Measurements from ENCODE around the gene SGSM2.

Gene SGSM2

GRCh38 chr17:2299136-2299535, 38.2 kb upstream of the SGSM2 start:
- peaks cover 7% of the 10 kb centered on the region for H3K79me2 ChIP-seq (ENCODE audit: control insufficient read depth, insufficient read depth, low read length)
- H2BK5ac ChIP-seq (ENCODE audit: low read length) = no peak overlapping the region
- no peaks in the 10 kb centered on the region for H3K4me1 ChIP-seq (ENCODE audit: control insufficient read depth, low read depth, low read length)
- H3K79me1 ChIP-seq (ENCODE audit: low read length) = peaks cover 29% of the 10 kb centered on the region
- no peak overlapping the region for H3K4ac ChIP-seq (ENCODE audit: low read depth, low read length)
- peaks cover 2% of the 10 kb centered on the region for H3K36me3 ChIP-seq (ENCODE audit: control insufficient read depth, insufficient read depth, low read length)
- no peak overlapping the region for H3K23ac ChIP-seq (ENCODE audit: low read length)
- H3K9ac ChIP-seq (ENCODE audit: low read length) = no peak overlapping the region
- no peak overlapping the region for H2AK5ac ChIP-seq (ENCODE audit: low read length)
- H3K27ac ChIP-seq (ENCODE audit: low read depth, low read length) = no peak overlapping the region
- H2BK120ac ChIP-seq (ENCODE audit: low read depth, low read length) = no peak overlapping the region
- H3K4me3 ChIP-seq (ENCODE audit: low read length) = no peak overlapping the region
- no peak overlapping the region for H3K56ac ChIP-seq (ENCODE audit: low read length)
- H3K27me3 ChIP-seq (ENCODE audit: insufficient read depth, low read length, poor library complexity) = no peaks in the 10 kb centered on the region
- no peak overlapping the region for H3K4me2 ChIP-seq (ENCODE audit: low read length)
- no peak for DNase-seq
- WGBS (ENCODE audit: extremely low coverage, insufficient coverage, low lambda C conversion rate) = no CpG with 5 or more reads among the region's 12 CpGs
- no peak overlapping the region for H4K8ac ChIP-seq (ENCODE audit: low read depth, low read length)
- no peak overlapping the region for H4K5ac ChIP-seq (ENCODE audit: low read length)
- no peak overlapping the region for H2BK15ac ChIP-seq (replicated peaks; ENCODE audit: low read depth)
- no peak overlapping the region for H3K18ac ChIP-seq (ENCODE audit: low read length)

GRCh38 chr17:2299756-2300155, 37.5 kb upstream of the SGSM2 start:
- Histone ChIP-seq H3K36me3 (ENCODE audit: control insufficient read depth, insufficient read depth, low read length) (no peaks in the 10 kb centered on the region), H4K5ac (ENCODE audit: low read length) (no peak overlapping the region), H3K4me2 (ENCODE audit: low read length) (no peak overlapping the region), H2BK5ac (ENCODE audit: low read length) (no peak overlapping the region), H3K79me2 (ENCODE audit: control insufficient read depth, insufficient read depth, low read length) (peaks cover 6% of the 10 kb centered on the region), H3K4me1 (ENCODE audit: control insufficient read depth, low read depth, low read length) (no peaks in the 10 kb centered on the region), H3K18ac (ENCODE audit: low read length) (no peak overlapping the region), H4K8ac (ENCODE audit: low read depth, low read length) (no peak overlapping the region), H3K4ac (ENCODE audit: low read depth, low read length) (no peak overlapping the region), H3K27ac (ENCODE audit: low read depth, low read length) (no peak overlapping the region), H3K27me3 (ENCODE audit: insufficient read depth, low read length, poor library complexity) (no peaks in the 10 kb centered on the region), H3K56ac (ENCODE audit: low read length) (no peak overlapping the region), H3K9ac (ENCODE audit: low read length) (no peak overlapping the region), H3K79me1 (ENCODE audit: low read length) (peaks cover 26% of the 10 kb centered on the region), H2AK5ac (ENCODE audit: low read length) (no peak overlapping the region), H3K23ac (ENCODE audit: low read length) (no peak overlapping the region), H2BK120ac (ENCODE audit: low read depth, low read length) (no peak overlapping the region), H2BK15ac (replicated peaks; ENCODE audit: low read depth) (no peak overlapping the region), H3K4me3 (ENCODE audit: low read length) (no peak overlapping the region)
- WGBS (ENCODE audit: extremely low coverage, insufficient coverage, low lambda C conversion rate) = no CpG with 5 or more reads among the region's 22 CpGs
- DNase-seq = no peak

DNA sequence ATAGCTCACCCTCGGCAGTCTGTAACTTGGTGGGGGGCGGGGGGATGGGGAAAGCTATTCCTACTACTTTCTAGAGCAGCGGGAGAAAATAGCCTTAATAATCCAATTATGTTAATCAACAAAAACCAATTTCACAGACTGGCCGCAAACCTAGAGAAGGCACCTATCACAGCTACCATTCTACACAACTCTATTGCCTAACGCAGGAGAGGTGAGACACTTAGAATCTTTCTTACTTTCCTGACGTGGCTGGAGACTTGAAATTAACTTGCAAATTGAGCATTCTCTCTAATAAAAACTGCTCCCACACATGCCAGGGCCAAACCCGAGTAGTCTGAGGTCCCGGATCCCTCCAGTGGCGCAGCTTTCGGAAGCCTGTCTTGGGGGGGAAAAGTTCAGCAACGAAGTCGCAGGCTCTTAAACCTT, 34.5 kb upstream of the SGSM2 start:
- peaks cover 6% of the 10 kb centered on the region for H3K79me2 ChIP-seq (ENCODE audit: control insufficient read depth, insufficient read depth, low read length)
- H3K4me3 ChIP-seq (ENCODE audit: low read length) = peak overlapping the region; percentile 86
- H2AK5ac ChIP-seq (ENCODE audit: low read length) = no peak overlapping the region
- no CpG with 5 or more reads among the region's 12 CpGs for WGBS (ENCODE audit: extremely low coverage, insufficient coverage, low lambda C conversion rate)
- no peak overlapping the region for H2BK15ac ChIP-seq (replicated peaks; ENCODE audit: low read depth)
- peak overlapping the region; percentile 78 for H2BK5ac ChIP-seq (ENCODE audit: low read length)
- peak overlapping the region; percentile 33 for H2BK120ac ChIP-seq (ENCODE audit: low read depth, low read length)
- peak overlapping the region; percentile 64 for H3K4me2 ChIP-seq (ENCODE audit: low read length)
- H3K23ac ChIP-seq (ENCODE audit: low read length) = no peak overlapping the region
- peak; percentile 51 for DNase-seq
- no peak overlapping the region for H4K8ac ChIP-seq (ENCODE audit: low read depth, low read length)
- H3K9ac ChIP-seq (ENCODE audit: low read length) = peak overlapping the region; percentile 98
- no peaks in the 10 kb centered on the region for H3K36me3 ChIP-seq (ENCODE audit: control insufficient read depth, insufficient read depth, low read length)
- no peak overlapping the region for H4K5ac ChIP-seq (ENCODE audit: low read length)
- H3K27ac ChIP-seq (ENCODE audit: low read depth, low read length) = peak overlapping the region; percentile 99
- H3K4ac ChIP-seq (ENCODE audit: low read depth, low read length) = no peak overlapping the region
- H3K4me1 ChIP-seq (ENCODE audit: control insufficient read depth, low read depth, low read length) = no peaks in the 10 kb centered on the region
- H3K56ac ChIP-seq (ENCODE audit: low read length) = peak overlapping the region; percentile 100
- H3K27me3 ChIP-seq (ENCODE audit: insufficient read depth, low read length, poor library complexity) = no peaks in the 10 kb centered on the region
- peak overlapping the region; percentile 89 for H3K18ac ChIP-seq (ENCODE audit: low read length)
- peaks cover 16% of the 10 kb centered on the region for H3K79me1 ChIP-seq (ENCODE audit: low read length)

- Histone ChIP-seq H2BK15ac (replicated peaks; ENCODE audit: low read depth) (no peak within 1 kb of the TSS), H3K4me1 (ENCODE audit: control insufficient read depth, low read depth, low read length) (no peaks in the 10 kb centered on the region), H3K4ac (ENCODE audit: low read depth, low read length) (peak within 1 kb of the TSS; percentile 74), H4K5ac (ENCODE audit: low read length) (no peak within 1 kb of the TSS), H3K4me3 (ENCODE audit: low read length) (peak within 1 kb of the TSS; percentile 86), H4K8ac (ENCODE audit: low read depth, low read length) (no peak within 1 kb of the TSS), H2BK5ac (ENCODE audit: low read length) (peak within 1 kb of the TSS; percentile 88), H3K27ac (ENCODE audit: low read depth, low read length) (peak within 1 kb of the TSS; percentile 99), H3K36me3 (ENCODE audit: control insufficient read depth, insufficient read depth, low read length) (no peaks in the 10 kb centered on the region), H3K9ac (ENCODE audit: low read length) (peak within 1 kb of the TSS; percentile 98), H2BK120ac (ENCODE audit: low read depth, low read length) (peak within 1 kb of the TSS; percentile 33), H3K79me2 (ENCODE audit: control insufficient read depth, insufficient read depth, low read length) (peaks cover 6% of the 10 kb centered on the region), H3K18ac (ENCODE audit: low read length) (peak within 1 kb of the TSS; percentile 89), H2AK5ac (ENCODE audit: low read length) (no peak within 1 kb of the TSS), H3K23ac (ENCODE audit: low read length) (peak within 1 kb of the TSS; percentile 80), H3K4me2 (ENCODE audit: low read length) (peak within 1 kb of the TSS; percentile 70), H3K56ac (ENCODE audit: low read length) (peak within 1 kb of the TSS; percentile 100), H3K27me3 (ENCODE audit: insufficient read depth, low read length, poor library complexity) (no peaks in the 10 kb centered on the region), H3K79me1 (ENCODE audit: low read length) (peaks cover 16% of the 10 kb centered on the region)
- no CpG with 5 or more reads among the region's 108 CpGs for WGBS (ENCODE audit: extremely low coverage, insufficient coverage, low lambda C conversion rate)
- peak; percentile 96 for DNase-seq
Observed at GRCh38 chr17:2303204-2304188, 33.8 kb upstream of the SGSM2 start, which contains the start of the genes SMG6 and SRR. TSS of gene SMG6 (minus strand) at chr17:2303785. CDS start at chr17:2303720, 65 bp downstream. TSS of gene SRR (plus strand) at chr17:2303950. CDS start at chr17:2315561, 11,611 bp downstream.

- DNase-seq = no peak
- no peaks in the 10 kb centered on the region for H3K27me3 ChIP-seq (ENCODE audit: insufficient read depth, low read length, poor library complexity)
- peaks cover 11% of the 10 kb centered on the region for H3K79me1 ChIP-seq (ENCODE audit: low read length)
- no peak overlapping the region for H4K8ac ChIP-seq (ENCODE audit: low read depth, low read length)
- H3K4me2 ChIP-seq (ENCODE audit: low read length) = no peak overlapping the region
- no peak overlapping the region for H3K23ac ChIP-seq (ENCODE audit: low read length)
- H3K36me3 ChIP-seq (ENCODE audit: control insufficient read depth, insufficient read depth, low read length) = no peaks in the 10 kb centered on the region
- no peak overlapping the region for H2BK15ac ChIP-seq (replicated peaks; ENCODE audit: low read depth)
- no peak overlapping the region for H3K4me3 ChIP-seq (ENCODE audit: low read length)
- no peak overlapping the region for H3K4ac ChIP-seq (ENCODE audit: low read depth, low read length)
- no peak overlapping the region for H3K18ac ChIP-seq (ENCODE audit: low read length)
- no peak overlapping the region for H2BK120ac ChIP-seq (ENCODE audit: low read depth, low read length)
- no peak overlapping the region for H2BK5ac ChIP-seq (ENCODE audit: low read length)
- H3K9ac ChIP-seq (ENCODE audit: low read length) = no peak overlapping the region
- H3K56ac ChIP-seq (ENCODE audit: low read length) = no peak overlapping the region
- no CpG with 5 or more reads among the region's 4 CpGs for WGBS (ENCODE audit: extremely low coverage, insufficient coverage, low lambda C conversion rate)
- peaks cover 6% of the 10 kb centered on the region for H3K79me2 ChIP-seq (ENCODE audit: control insufficient read depth, insufficient read depth, low read length)
- no peak overlapping the region for H3K27ac ChIP-seq (ENCODE audit: low read depth, low read length)
- no peak overlapping the region for H4K5ac ChIP-seq (ENCODE audit: low read length)
- H3K4me1 ChIP-seq (ENCODE audit: control insufficient read depth, low read depth, low read length) = no peaks in the 10 kb centered on the region
- H2AK5ac ChIP-seq (ENCODE audit: low read length) = no peak overlapping the region
Observed at GRCh38 chr17:2304931-2305330, 32.4 kb upstream of the SGSM2 start.
